ENCODE data around the gene LY6G6D.

The LY6G6D gene

DNA sequence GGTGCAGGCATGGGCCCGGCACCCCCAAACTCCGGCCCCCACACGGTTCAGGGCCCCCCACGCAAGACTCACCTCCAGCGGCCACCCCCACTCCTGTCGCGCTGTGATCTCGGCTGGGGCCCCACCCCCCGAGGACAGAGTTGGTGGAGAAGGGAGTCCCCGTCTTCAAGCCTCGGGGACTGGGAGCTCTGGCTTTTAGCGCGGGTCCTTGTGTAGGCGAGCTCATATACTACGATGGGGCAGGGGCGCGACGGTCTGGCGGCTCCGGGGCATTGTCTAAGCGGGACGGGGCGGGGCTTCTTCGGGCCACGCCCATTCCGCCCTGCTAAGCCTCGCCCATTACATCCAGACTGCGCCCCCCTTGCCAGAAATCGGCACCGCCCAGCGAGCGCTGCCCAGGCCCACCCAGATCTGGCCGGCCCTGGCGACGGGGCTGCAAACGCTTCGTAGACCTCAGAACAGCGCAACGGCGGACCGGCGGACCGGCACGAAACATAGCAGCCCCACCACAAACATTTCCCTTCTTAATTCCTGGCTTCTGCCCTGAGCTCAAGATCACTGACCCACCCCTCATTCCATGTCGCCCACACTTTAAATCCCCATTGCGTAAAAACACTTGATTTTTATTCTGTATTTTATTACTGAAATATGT lies 15.0 kb downstream of the LY6G6D start:
- TF ChIP-seq POLR2AphosphoS5 (IDR thresholded peaks at IDR 0.05; ENCODE audit: low read depth, low read length) (peak; percentile 65; the same call in 1 of the 2 replicates), SPI1 (IDR thresholded peaks at IDR 0.05; ENCODE audit: low read depth, low read length) (no peak)
- FAIRE-seq (peak; percentile 82), DNase-seq (ENCODE audit: insufficient read length, low spot score) (peak; percentile 64)

DNA sequence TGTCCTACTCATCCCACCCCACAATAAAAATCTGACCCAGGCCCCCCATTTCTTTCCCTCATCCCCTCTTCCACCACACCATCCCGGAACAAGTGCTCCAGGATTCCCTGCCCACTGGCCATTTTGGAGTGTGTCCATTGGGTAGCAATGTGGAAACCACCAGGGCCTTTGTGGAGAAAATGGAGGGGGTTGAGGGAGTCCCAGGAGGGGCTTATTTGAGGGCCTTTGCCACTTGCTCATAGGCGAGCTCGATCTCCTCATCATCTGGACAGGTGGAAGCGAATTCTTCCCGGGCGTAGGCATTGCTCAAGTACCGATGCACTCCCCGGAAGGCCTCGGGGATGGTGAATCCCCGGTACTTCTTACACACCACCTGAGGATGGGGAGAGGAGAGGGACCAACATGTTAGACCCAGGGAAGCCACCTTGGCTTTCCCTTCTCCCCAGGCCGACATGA lies 15.5 kb downstream of the LY6G6D start:
- no peak for TF ChIP-seq TAF1 (IDR thresholded peaks at IDR 0.05; ENCODE audit: low read depth, low read length)
- TF ChIP-seq POLR2A (IDR thresholded peaks at IDR 0.05; ENCODE audit: low read depth, low read length): no peak
- no peak for TF ChIP-seq POLR2AphosphoS5 (IDR thresholded peaks at IDR 0.05; ENCODE audit: low read depth, low read length)
- no peak for TF ChIP-seq POU2F2 (IDR thresholded peaks at IDR 0.05; ENCODE audit: low read depth, low read length)
- TF ChIP-seq SPI1 (IDR thresholded peaks at IDR 0.05; ENCODE audit: low read depth, low read length): no peak
- no peak for TF ChIP-seq PAX5 (IDR thresholded peaks at IDR 0.05; ENCODE audit: insufficient read depth, low read length, severe bottlenecking)
- FAIRE-seq (no peak), DNase-seq (ENCODE audit: insufficient read length, low spot score) (no peak)

DNA sequence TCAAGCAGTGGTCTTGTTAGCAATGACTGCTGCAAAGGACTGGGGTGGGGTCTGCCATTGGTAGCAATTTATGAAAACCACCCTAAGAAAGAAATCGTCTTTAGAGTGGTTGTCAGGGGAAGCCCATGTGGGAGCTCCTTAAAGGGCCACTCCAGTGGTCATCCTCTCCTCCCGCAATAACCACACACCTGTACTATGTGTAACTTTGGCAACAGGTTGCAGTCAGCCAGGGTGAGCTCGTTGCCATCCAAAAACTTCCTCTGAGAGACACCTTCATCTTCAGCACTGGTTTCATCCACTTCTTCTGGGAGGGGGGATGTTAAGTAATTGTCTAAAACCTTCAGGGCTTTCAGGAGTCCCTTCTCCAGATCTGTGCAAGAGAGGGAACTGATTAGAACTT lies 16.9 kb downstream of the LY6G6D start:
- TF ChIP-seq POLR2AphosphoS5 (IDR thresholded peaks at IDR 0.05; ENCODE audit: low read depth, low read length) (no peak), POLR2A (IDR thresholded peaks at IDR 0.05; ENCODE audit: low read depth, low read length) (no peak), SPI1 (IDR thresholded peaks at IDR 0.05; ENCODE audit: low read depth, low read length) (no peak), PAX5 (IDR thresholded peaks at IDR 0.05; ENCODE audit: insufficient read depth, low read length, severe bottlenecking) (no peak), POU2F2 (IDR thresholded peaks at IDR 0.05; ENCODE audit: low read depth, low read length) (no peak)
- no peak for DNase-seq (ENCODE audit: insufficient read length, low spot score)
- FAIRE-seq: no peak

DNA sequence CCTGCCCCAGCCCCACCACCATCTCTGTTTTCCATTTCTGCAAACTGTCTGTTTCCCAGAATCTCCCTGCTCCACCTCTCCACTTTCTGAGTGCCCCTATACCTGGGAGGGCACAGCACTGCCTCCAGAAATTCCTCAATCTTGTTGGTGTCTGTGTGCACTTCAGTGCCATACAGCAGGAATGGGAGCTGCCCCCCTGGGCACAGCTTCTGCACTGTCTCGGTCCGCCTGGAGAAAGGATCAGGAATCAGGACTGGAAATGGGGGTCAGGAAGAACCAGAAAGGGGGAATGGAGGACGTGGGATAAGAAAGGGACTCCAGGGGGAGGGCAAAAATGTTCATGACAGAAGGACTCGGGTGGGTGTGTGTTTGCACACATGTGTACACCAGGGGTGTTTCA lies 18.6 kb downstream of the LY6G6D start:
- DNase-seq (ENCODE audit: insufficient read length, low spot score): no peak
- TF ChIP-seq TAF1 (IDR thresholded peaks at IDR 0.05; ENCODE audit: low read depth, low read length) (no peak), POU2F2 (IDR thresholded peaks at IDR 0.05; ENCODE audit: low read depth, low read length) (no peak), SPI1 (IDR thresholded peaks at IDR 0.05; ENCODE audit: low read depth, low read length) (no peak), POLR2AphosphoS5 (IDR thresholded peaks at IDR 0.05; ENCODE audit: low read depth, low read length) (no peak), PAX5 (IDR thresholded peaks at IDR 0.05; ENCODE audit: insufficient read depth, low read length, severe bottlenecking) (no peak), POLR2A (IDR thresholded peaks at IDR 0.05; ENCODE audit: low read depth, low read length) (no peak)
- FAIRE-seq: no peak

DNA sequence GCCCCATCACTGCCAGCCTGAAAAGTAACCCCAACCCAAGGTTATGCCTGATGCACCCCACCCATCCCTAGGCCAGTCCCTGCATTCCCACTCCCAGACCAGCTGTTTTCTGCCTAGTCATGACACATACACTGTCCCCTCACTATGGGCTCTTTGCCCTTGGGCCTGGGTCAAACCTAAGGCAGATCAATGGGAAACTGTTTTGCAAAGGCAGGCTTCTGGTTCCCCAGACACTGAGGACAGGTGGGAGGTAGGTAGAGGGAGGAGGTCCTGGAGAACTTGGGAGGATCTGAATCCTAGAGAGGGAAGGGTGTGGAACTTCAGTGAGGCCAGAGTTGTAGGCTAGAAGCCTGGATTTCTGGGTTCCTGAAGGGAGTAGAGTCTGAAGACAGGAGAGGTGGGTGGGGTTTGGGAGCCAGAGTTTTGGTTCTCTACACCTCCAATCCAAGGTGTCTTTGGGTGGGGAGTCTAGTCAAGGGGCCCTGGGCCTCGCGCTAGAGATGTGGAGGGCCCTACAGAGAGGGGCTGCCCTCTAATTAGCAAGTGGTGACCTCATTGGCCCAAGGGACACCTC lies 19.2 kb downstream of the LY6G6D start:
- FAIRE-seq (no peak), DNase-seq (ENCODE audit: insufficient read length, low spot score) (peak; percentile 65)
- TF ChIP-seq TAF1 (IDR thresholded peaks at IDR 0.05; ENCODE audit: low read depth, low read length) (no peak), POLR2AphosphoS5 (IDR thresholded peaks at IDR 0.05; ENCODE audit: low read depth, low read length) (no peak), PAX5 (IDR thresholded peaks at IDR 0.05; ENCODE audit: insufficient read depth, low read length, severe bottlenecking) (no peak), SPI1 (IDR thresholded peaks at IDR 0.05; ENCODE audit: low read depth, low read length) (no peak), POLR2A (IDR thresholded peaks at IDR 0.05; ENCODE audit: low read depth, low read length) (no peak), POU2F2 (IDR thresholded peaks at IDR 0.05; ENCODE audit: low read depth, low read length) (no peak)

DNA sequence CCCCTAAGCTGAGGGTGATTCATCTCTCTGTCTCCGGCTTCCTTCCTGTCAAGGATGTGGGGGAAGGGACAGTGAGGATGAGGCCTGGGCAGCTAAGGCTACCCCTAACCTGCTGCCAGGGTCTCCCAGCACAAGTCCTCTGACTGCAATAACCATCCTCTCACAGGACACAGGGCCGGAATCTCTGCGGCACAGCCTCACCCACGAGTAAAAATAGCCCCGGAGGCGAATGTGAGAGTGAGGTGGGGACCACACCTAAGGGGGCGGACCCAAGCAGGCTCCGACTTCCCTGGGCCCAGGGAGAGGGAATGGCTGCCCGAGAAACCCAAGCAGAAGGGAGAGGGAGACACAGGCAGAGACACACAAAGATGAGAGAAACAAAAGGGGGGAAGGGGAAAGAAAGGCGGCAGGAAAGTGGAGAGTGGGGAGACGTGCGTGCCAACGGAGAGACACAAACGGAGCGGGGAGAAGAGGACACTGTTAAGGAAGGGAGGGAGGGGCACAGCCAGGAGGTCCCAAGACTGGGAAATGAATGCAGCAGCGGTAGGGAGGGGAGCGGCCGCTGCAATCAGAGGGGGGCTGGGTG lies 19.8 kb downstream of the LY6G6D start:
- no peak for DNase-seq (ENCODE audit: insufficient read length, low spot score)
- TF ChIP-seq SPI1 (IDR thresholded peaks at IDR 0.05; ENCODE audit: low read depth, low read length) (peak; percentile 41; the same call in 1 of the 2 replicates), POU2F2 (IDR thresholded peaks at IDR 0.05; ENCODE audit: low read depth, low read length) (peak; percentile 80; the same call in 1 of the 2 replicates), POLR2AphosphoS5 (IDR thresholded peaks at IDR 0.05; ENCODE audit: low read depth, low read length) (peak; percentile 1; the same call in 1 of the 2 replicates), PAX5 (IDR thresholded peaks at IDR 0.05; ENCODE audit: insufficient read depth, low read length, severe bottlenecking) (no peak), TAF1 (IDR thresholded peaks at IDR 0.05; ENCODE audit: low read depth, low read length) (0 out of 2 replicates have a peak, but pooled peaks have one; percentile 8), POLR2A (IDR thresholded peaks at IDR 0.05; ENCODE audit: low read depth, low read length) (no peak)
- FAIRE-seq: peak; percentile 80

DNA sequence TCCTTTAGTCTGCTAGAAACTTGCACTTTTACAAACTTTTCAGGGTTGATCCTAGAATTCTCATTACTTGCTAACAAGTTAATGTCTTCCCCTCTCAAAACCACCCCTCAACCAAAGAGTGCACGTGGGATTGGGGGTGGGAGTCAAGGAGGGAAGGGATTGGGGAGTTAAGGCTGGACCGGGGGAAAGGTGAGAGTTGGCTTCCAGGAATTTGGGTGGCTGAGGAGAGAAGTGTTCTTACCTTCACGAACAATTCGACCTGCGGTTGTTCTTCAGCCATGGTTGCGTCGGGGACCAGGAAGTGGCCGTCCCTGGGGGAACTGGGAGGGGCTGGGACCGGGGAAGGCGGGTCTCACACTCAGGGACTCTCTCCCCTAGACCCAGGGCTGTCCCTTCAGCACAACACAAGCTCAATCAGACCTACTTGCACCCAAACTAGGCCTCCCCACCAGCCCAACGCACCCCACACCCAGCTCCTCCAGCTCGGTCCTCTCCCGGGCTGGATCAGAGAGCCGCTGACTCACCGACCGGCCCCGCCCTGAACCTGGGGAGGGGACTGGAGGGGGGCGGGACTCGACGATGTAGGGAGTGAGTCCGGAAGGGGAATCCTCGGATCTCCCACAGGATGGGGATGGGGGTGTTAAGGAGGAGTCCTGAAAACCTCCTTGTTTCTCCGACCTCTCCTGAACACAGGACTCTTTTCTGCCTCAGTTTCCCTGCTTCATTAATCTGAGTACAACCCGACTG lies 21.0 kb downstream of the LY6G6D start, which contains the start of gene CLIC1:
CLIC1 (minus strand) TSS at position 510 of the 747 bp plus-strand sequence; CDS start at position 280, 230 bp downstream.
- DNase-seq (ENCODE audit: insufficient read length, low spot score): peak; percentile 69
- FAIRE-seq: peak; percentile 72
- peak; percentile 66 for TF ChIP-seq SPI1 (IDR thresholded peaks at IDR 0.05; ENCODE audit: low read depth, low read length)
- no peak for TF ChIP-seq PAX5 (IDR thresholded peaks at IDR 0.05; ENCODE audit: insufficient read depth, low read length, severe bottlenecking)
- peak; percentile 90 for TF ChIP-seq POLR2A (IDR thresholded peaks at IDR 0.05; ENCODE audit: low read depth, low read length)
- TF ChIP-seq TAF1 (IDR thresholded peaks at IDR 0.05; ENCODE audit: low read depth, low read length): peak; percentile 76; the same call in 1 of the 2 replicates
- 0 out of 2 replicates have a peak, but pooled peaks have one; percentile 10 for TF ChIP-seq POU2F2 (IDR thresholded peaks at IDR 0.05; ENCODE audit: low read depth, low read length)
- peak; percentile 72 for TF ChIP-seq POLR2AphosphoS5 (IDR thresholded peaks at IDR 0.05; ENCODE audit: low read depth, low read length)

DNA sequence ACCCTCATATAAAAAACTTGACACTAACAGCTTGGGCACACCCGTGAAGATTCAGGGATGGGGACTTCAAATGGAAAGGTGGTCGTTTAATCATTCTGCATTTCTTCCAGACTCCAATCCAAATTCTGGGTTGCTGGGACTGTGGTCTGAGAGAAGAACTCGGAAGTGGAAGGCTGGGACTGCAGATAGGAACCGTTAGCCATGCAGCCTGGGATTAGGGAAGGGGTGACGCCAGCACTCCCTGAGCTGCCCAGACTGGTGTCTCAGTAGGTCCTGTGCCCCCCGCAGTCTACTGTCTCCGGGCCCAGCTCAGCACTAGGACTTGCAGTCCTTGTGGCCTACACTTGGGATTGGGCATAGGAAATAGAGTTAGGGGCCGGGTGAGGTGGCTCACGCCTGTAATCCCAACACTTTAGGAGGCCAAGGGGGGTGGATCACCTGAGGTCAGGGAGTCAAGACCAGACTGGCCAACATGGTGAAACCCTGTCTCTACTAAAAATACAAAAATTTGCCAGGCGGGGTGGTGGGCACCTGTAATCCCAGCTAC lies 21.7 kb downstream of the LY6G6D start:
- TF ChIP-seq PAX5 (IDR thresholded peaks at IDR 0.05; ENCODE audit: insufficient read depth, low read length, severe bottlenecking) (no peak), POU2F2 (IDR thresholded peaks at IDR 0.05; ENCODE audit: low read depth, low read length) (0 out of 2 replicates have a peak, but pooled peaks have one; percentile 5)
- FAIRE-seq: no peak
- no peak for DNase-seq (ENCODE audit: insufficient read length, low spot score)
